ENCODE measurements around the gene MYO7B.

DNA sequence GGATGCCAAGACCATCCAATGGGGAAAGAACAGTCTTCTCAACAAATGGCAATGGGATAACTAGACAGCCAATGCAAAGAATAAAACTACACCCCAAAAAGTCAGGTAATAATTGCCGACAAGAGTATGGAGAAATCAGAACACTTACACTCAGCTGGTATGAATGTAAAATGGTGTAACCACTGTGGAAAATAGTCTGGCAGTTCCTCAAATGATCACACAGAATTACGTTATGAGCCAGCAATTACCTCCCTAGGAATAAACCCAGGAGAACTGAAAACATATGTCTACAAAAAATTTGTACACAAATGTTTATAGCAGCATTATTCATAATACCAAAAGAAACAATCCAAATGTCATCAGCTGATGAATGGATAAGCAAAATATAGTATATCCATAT, 18.0 kb upstream of the MYO7B start:
- no peak for TF ChIP-seq POLR2A (IDR thresholded peaks at IDR 0.05)
- TF ChIP-seq, protein P1, sequence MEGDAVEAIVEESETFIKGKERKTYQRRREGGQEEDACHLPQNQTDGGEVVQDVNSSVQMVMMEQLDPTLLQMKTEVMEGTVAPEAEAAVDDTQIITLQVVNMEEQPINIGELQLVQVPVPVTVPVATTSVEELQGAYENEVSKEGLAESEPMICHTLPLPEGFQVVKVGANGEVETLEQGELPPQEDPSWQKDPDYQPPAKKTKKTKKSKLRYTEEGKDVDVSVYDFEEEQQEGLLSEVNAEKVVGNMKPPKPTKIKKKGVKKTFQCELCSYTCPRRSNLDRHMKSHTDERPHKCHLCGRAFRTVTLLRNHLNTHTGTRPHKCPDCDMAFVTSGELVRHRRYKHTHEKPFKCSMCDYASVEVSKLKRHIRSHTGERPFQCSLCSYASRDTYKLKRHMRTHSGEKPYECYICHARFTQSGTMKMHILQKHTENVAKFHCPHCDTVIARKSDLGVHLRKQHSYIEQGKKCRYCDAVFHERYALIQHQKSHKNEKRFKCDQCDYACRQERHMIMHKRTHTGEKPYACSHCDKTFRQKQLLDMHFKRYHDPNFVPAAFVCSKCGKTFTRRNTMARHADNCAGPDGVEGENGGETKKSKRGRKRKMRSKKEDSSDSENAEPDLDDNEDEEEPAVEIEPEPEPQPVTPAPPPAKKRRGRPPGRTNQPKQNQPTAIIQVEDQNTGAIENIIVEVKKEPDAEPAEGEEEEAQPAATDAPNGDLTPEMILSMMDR (IDR thresholded peaks at IDR 0.05), result no peak
- no peak for TF ChIP-seq EP300 (IDR thresholded peaks at IDR 0.05)

All from tibial nerve (tissue), 4 donors.